NCI-H2227 (cell line): ENCODE measurements around the gene BNIP2.
"Not testable (repeated sequence)": the region's sequence is repeated elsewhere in the genome, so short reads cannot be mapped to it uniquely, and the experiment has no call there.

Experiments used
- DNase-seq: peaks from one replicate; lab custom pipeline; 2025; ENCODE audit not compliant: unreplicated experiment; lab: John Stamatoyannopoulos, UW

The BNIP2 gene

GRCh38 chr15:59642351-59642750, 46.8 kb downstream of the BNIP2 start:
- no peak for DNase-seq

DNA sequence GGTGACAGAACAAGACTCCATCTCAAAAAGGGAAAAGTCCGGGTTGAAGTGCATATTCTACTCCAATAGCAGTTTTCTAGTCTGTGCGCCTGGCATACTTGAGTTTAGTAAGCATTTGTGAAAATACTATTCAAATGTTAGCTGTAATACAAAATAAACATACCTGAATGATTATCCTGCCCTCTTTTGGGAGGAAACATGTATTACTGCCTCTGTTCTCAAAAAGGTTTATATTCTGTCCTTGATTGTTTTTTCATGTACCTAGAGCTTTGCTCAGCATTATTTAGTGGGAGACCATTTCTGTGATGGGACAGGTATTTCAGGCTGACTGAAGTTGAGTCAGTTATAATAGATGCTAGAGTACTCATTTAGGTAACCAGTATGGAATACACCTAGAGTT, 51.6 kb downstream of the BNIP2 start:
- not testable (repeated sequence) for DNase-seq

DNA sequence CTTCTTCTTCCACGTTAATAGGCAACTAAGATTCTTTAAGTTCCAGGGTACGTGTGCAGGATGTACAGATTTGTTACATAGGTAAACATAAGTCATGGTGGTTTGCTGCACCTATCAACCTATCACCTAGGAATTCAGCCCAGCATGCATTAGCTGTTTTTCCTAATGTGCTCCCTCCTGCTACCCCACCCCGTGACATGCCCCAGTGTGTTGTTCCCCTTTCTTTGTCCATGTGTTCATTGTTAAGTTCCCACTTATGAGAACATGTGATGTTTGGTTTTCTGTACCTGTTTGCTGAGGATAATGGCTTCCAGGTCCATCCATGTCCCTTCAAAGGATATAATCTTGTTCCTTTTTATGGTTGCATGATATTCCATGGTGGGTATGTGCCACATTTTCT, 52.9 kb downstream of the BNIP2 start:
- no peak for DNase-seq

GRCh38 chr15:59632714-59633113, 56.4 kb downstream of the BNIP2 start:
- DNase-seq = peak; percentile 2

GRCh38 chr15:59622289-59622688, 66.8 kb downstream of the BNIP2 start:
- peak; percentile 18 for DNase-seq

GRCh38 chr15:59618406-59618805, 70.7 kb downstream of the BNIP2 start:
- DNase-seq = no peak

- no peak for DNase-seq
These were observed 72.7 kb downstream of the BNIP2 start for GRCh38 chr15:59616379-59616778.

DNA sequence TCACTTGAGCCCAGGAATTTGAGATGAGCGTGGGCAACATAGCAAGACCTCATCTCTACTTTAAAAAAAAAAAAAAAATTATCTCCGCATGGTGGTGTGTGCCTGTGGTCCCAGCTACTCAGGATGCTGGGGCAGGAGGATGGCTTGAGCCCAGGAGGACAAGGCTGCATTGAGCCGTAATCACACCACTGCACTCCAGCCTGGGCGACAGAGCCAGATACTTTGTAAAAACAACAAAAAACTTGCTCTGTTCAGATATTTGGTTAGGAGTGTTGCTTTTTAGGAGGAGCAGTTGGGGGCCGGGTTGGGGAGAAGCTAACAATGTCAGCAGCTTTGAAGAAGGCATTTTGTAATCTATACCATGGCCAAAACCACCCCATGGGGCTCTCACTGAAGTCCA, 73.5 kb downstream of the BNIP2 start:
- no peak for DNase-seq

GRCh38 chr15:59614153-59614552, 75.0 kb downstream of the BNIP2 start:
- no peak for DNase-seq

- no peak for DNase-seq
These were observed 77.6 kb downstream of the BNIP2 start, which contains the start of gene GCNT3 for GRCh38 chr15:59611276-59612260. TSS of gene GCNT3 (plus strand) at chr15:59611783. CDS start at chr15:59618239, 6,456 bp downstream.

- DNase-seq = no peak
These were observed 79.1 kb downstream of the BNIP2 start for GRCh38 chr15:59609730-59610712.
